Measurements from ENCODE around the gene C12orf57. TPM values are rescaled to one million over a fixed set of nuclear protein-coding genes. Genes with fewer than 3 reads are reported as not detected.
A peak's percentile ranks its signal among the peaks of the same experiment; 100 is the strongest.

Gene C12orf57
- polyA plus RNA-seq, 1 donor (not counting 4 experiments of a cell fraction or from before 2014, with no cell fraction given) = 137 TPM

- H3K27ac ChIP-seq (ENCODE audit: control insufficient read depth, insufficient read depth, low read length) = peak overlapping the region; percentile 95
- no peak for FAIRE-seq
- H3K4me2 ChIP-seq (ENCODE audit: control insufficient read depth, extremely low read depth, insufficient read depth, low read depth, low read length) = peak overlapping the region; percentile 93
- H3K9ac ChIP-seq (ENCODE audit: control insufficient read depth, extremely low read depth, insufficient read depth, low read length) = peak overlapping the region; percentile 99
- H3K4me1 ChIP-seq (ENCODE audit: control insufficient read depth, extremely low read depth, insufficient read depth, low read length) = peaks cover 51% of the 10 kb centered on the region
- DNase-seq (ENCODE audit: low read depth, low spot score) = no peak
- peaks cover 22 to 47% of the 10 kb centered on the region in 2 experiments for H3K36me3 ChIP-seq (ENCODE audit: control insufficient read depth in 2 of 2, extremely low read depth in 1 of 2, insufficient read depth in 2 of 2, low read length in 2 of 2)
- dilution Hi-C loops (cut with MboI; ENCODE audit: extremely low pct_ligation_motif_present, low sequenced_read_pairs) = no loop called here
- peaks cover 3% of the 10 kb centered on the region for H3K9me1 ChIP-seq (ENCODE audit: control insufficient read depth, extremely low read depth, insufficient read depth, low read length)
- TF ChIP-seq CTCF (optimal IDR thresholded peaks at IDR 0.05 in 1 of 3, IDR thresholded peaks at IDR 0.05 in 1 of 3, conservative IDR thresholded peaks at IDR 0.05 in 1 of 3; ENCODE audit: extremely low read depth in 1 of 3, insufficient read depth in 2 of 3, low read length in 3 of 3) = no peak
- no peak for TF ChIP-seq EZH2 (IDR thresholded peaks at IDR 0.05; ENCODE audit: low read length)
- peak overlapping the region in 1 of 3 experiments; percentile 15 for H3K4me3 ChIP-seq (ENCODE audit: control insufficient read depth in 2 of 3, extremely low read depth in 1 of 3, insufficient read depth in 2 of 3, low read depth in 1 of 3, low read length in 3 of 3)
- H3K27me3 ChIP-seq (ENCODE audit: control insufficient read depth, extremely low read depth, insufficient read depth, low read length) = no peaks in the 10 kb centered on the region
- H3K79me2 ChIP-seq (ENCODE audit: control insufficient read depth, insufficient read depth, low read length) = peaks cover 71% of the 10 kb centered on the region
- no peaks in the 10 kb centered on the region for H3K9me3 ChIP-seq (ENCODE audit: control insufficient read depth, low read depth, low read length)
- no peak overlapping the region for H2AFZ ChIP-seq (ENCODE audit: control insufficient read depth, low read length)
- H4K20me1 ChIP-seq (ENCODE audit: control insufficient read depth, extremely low read depth, insufficient read depth, low read length) = peaks cover 8% of the 10 kb centered on the region
Measured at GRCh38 chr12:6965714-6966113, 21.9 kb downstream of the C12orf57 start.

GRCh38 chr12:6966351-6966750, 22.5 kb downstream of the C12orf57 start:
- Histone ChIP-seq H3K79me2 (ENCODE audit: control insufficient read depth, insufficient read depth, low read length) (peaks cover 77% of the 10 kb centered on the region), H3K27me3 (ENCODE audit: control insufficient read depth, extremely low read depth, insufficient read depth, low read length) (no peaks in the 10 kb centered on the region), H4K20me1 (ENCODE audit: control insufficient read depth, extremely low read depth, insufficient read depth, low read length) (peaks cover 8% of the 10 kb centered on the region), H3K36me3 (ENCODE audit: control insufficient read depth in 2 of 2, extremely low read depth in 1 of 2, insufficient read depth in 2 of 2, low read length in 2 of 2) (peaks cover 22 to 47% of the 10 kb centered on the region in 2 experiments), H3K9ac (ENCODE audit: control insufficient read depth, extremely low read depth, insufficient read depth, low read length) (no peak overlapping the region), H3K4me1 (ENCODE audit: control insufficient read depth, extremely low read depth, insufficient read depth, low read length) (peaks cover 48% of the 10 kb centered on the region), H3K9me3 (ENCODE audit: control insufficient read depth, low read depth, low read length) (no peaks in the 10 kb centered on the region), H3K27ac (ENCODE audit: control insufficient read depth, insufficient read depth, low read length) (no peak overlapping the region), H3K4me2 (ENCODE audit: control insufficient read depth, extremely low read depth, insufficient read depth, low read depth, low read length) (no peak overlapping the region), H3K9me1 (ENCODE audit: control insufficient read depth, extremely low read depth, insufficient read depth, low read length) (peaks cover 3% of the 10 kb centered on the region), H2AFZ (ENCODE audit: control insufficient read depth, low read length) (no peak overlapping the region), H3K4me3 (ENCODE audit: control insufficient read depth in 2 of 3, extremely low read depth in 1 of 3, insufficient read depth in 2 of 3, low read depth in 1 of 3, low read length in 3 of 3) (no peak overlapping the region)
- FAIRE-seq (no peak), DNase-seq (ENCODE audit: low read depth, low spot score) (no peak)
- TF ChIP-seq EZH2 (IDR thresholded peaks at IDR 0.05; ENCODE audit: low read length) (no peak), CTCF (optimal IDR thresholded peaks at IDR 0.05 in 1 of 3, IDR thresholded peaks at IDR 0.05 in 1 of 3, conservative IDR thresholded peaks at IDR 0.05 in 1 of 3; ENCODE audit: extremely low read depth in 1 of 3, insufficient read depth in 2 of 3, low read length in 3 of 3) (no peak)
- dilution Hi-C loops (cut with MboI; ENCODE audit: extremely low pct_ligation_motif_present, low sequenced_read_pairs) = no loop called here
